DMS153 treated with DMSO at 0.1 percent for 48 hours (cell line): ENCODE results near the gene AR.

Source experiments
- DNase-seq: peaks from one replicate; lab custom pipeline; 2025; ENCODE audit not compliant: unreplicated experiment; lab: John Stamatoyannopoulos, UW

Gene AR

GRCh38 chrX:67564475-67564874, 20.7 kb downstream of the AR start:
- DNase-seq = no peak

GRCh38 chrX:67568769-67569168, 24.9 kb downstream of the AR start:
- DNase-seq = no peak

GRCh38 chrX:67570839-67571238, 27.0 kb downstream of the AR start:
- no peak for DNase-seq

- no peak for DNase-seq
Observed at GRCh38 chrX:67574696-67575095, 30.9 kb downstream of the AR start.

GRCh38 chrX:67582436-67582835, 38.6 kb downstream of the AR start:
- no peak for DNase-seq

- DNase-seq = no peak
Observed at GRCh38 chrX:67583171-67583570, 39.4 kb downstream of the AR start.

- no peak for DNase-seq
Observed at GRCh38 chrX:67585401-67585800, 41.6 kb downstream of the AR start.

GRCh38 chrX:67587946-67588624, 44.3 kb downstream of the AR start:
- no peak for DNase-seq

GRCh38 chrX:67596839-67597790, 53.3 kb downstream of the AR start:
- DNase-seq = no peak

GRCh38 chrX:67599532-67599931, 55.7 kb downstream of the AR start:
- DNase-seq = no peak

- no peak for DNase-seq
Observed at GRCh38 chrX:67601771-67602170, 58.0 kb downstream of the AR start.

GRCh38 chrX:67604979-67605703, 61.3 kb downstream of the AR start:
- no peak for DNase-seq

- no peak for DNase-seq
Observed at GRCh38 chrX:67607466-67607865, 63.6 kb downstream of the AR start.

- DNase-seq = no peak
Observed at GRCh38 chrX:67610282-67610681, 66.5 kb downstream of the AR start.

GRCh38 chrX:67612231-67612630, 68.4 kb downstream of the AR start:
- no peak for DNase-seq

GRCh38 chrX:67613366-67613765, 69.5 kb downstream of the AR start:
- no peak for DNase-seq

GRCh38 chrX:67613996-67614395, 70.2 kb downstream of the AR start:
- DNase-seq = no peak

- DNase-seq = no peak
Observed at GRCh38 chrX:67614423-67614822, 70.6 kb downstream of the AR start.

GRCh38 chrX:67619253-67619652, 75.4 kb downstream of the AR start:
- DNase-seq = no peak

GRCh38 chrX:67622053-67622585, 78.3 kb downstream of the AR start:
- no peak for DNase-seq

- DNase-seq = no peak
Observed at GRCh38 chrX:67624325-67624724, 80.5 kb downstream of the AR start.
